GM12878 (cell line): ENCODE data around the gene ANAPC15. TPM values are rescaled to one million over a fixed set of nuclear protein-coding genes. Genes with fewer than 3 reads are reported as not detected.

Experiments used
- ASH2L ChIP-seq: fragments of 300-600, 200-600 bp; sonication (generic); IDR thresholded peaks from 2 replicates; pipeline ENCODE4 v1.6.1; 2017; ENCODE audit warnings: low read depth, mild to moderate bottlenecking, borderline replicate concordance
- BMI1 ChIP-seq: fragments of 450-650 bp; IDR thresholded peaks from 2 replicates; pipeline ENCODE4 v1.6.1; 2016; ENCODE audit warnings: mild to moderate bottlenecking, moderate library complexity, borderline replicate concordance
- CBX3 ChIP-seq: fragments of 200-600 bp; sonication (generic); IDR thresholded peaks from 2 replicates; pipeline ENCODE4 v1.6.1; 2016; ENCODE audit warnings: low read depth, borderline replicate concordance
- DPF2 ChIP-seq: fragments of 450-650 bp; IDR thresholded peaks from 2 replicates; pipeline ENCODE4 v1.6.1; 2017; ENCODE audit warnings: mild to moderate bottlenecking
- EED ChIP-seq: sonication (generic); IDR thresholded peaks from 2 replicates; pipeline ENCODE4 v1.6.1; 2016; ENCODE audit warnings: antibody characterized with exemption, low read depth
- HCFC1 ChIP-seq: fragments of 150-350 bp; IDR thresholded peaks from 2 replicates; pipeline ENCODE4 v1.6.1; 2014; ENCODE audit warnings: low read length
- IRF3 ChIP-seq: fragments of 450-650 bp; IDR thresholded peaks from 2 replicates; pipeline ENCODE4 v1.6.1; 2014; ENCODE audit warnings: mild to moderate bottlenecking
- LARP7 ChIP-seq: fragments of 450-650 bp; IDR thresholded peaks from 2 replicates; pipeline ENCODE4 v1.6.1; 2017; ENCODE audit warnings: mild to moderate bottlenecking
- NFIC ChIP-seq: IDR thresholded peaks from 2 replicates; pipeline ENCODE4 v1.6.1; 2012; ENCODE audit warnings: low read depth, mild to moderate bottlenecking, inconsistent platforms, low read length, moderate library complexity
- NR2C2 ChIP-seq: IDR thresholded peaks from 2 replicates; pipeline ENCODE4 v1.6.1; 2011; ENCODE audit warnings: borderline replicate concordance, low read depth; ENCODE audit not compliant: control insufficient read depth, insufficient read length
- NR2F1 ChIP-seq: fragments of 450-650 bp; conservative IDR thresholded peaks from 2 replicates; pipeline ENCODE4 v1.6.1; 2017; ENCODE audit warnings: mild to moderate bottlenecking
- PML ChIP-seq: IDR thresholded peaks from 2 replicates; pipeline ENCODE4 v1.6.1; 2012; ENCODE audit warnings: low read length, inconsistent platforms
- SP1 ChIP-seq: IDR thresholded peaks from one replicate; pipeline ENCODE4 v1.6.1; 2011; ENCODE audit warnings: low read depth, low read length
- YY1 ChIP-seq: IDR thresholded peaks from 2 replicates; pipeline ENCODE4 v1.6.1; 2011; ENCODE audit warnings: low read depth, mild to moderate bottlenecking, low read length
- ZNF622 ChIP-seq: fragments of 450-650 bp; IDR thresholded peaks from 2 replicates; pipeline ENCODE4 v1.6.1; 2017; ENCODE audit warnings: mild to moderate bottlenecking, inconsistent platforms
- ZSCAN29 ChIP-seq: fragments of 450-650 bp; IDR thresholded peaks from 2 replicates; pipeline ENCODE4 v1.6.1; 2017; ENCODE audit warnings: mild to moderate bottlenecking, moderate library complexity
- polyA plus RNA-seq, 11 experiments: library from polyadenylated mRNA; depleted of rRNA in 4 of 11; unstranded in 6 of 11; stranded (reverse) in 5 of 11; fragments of >200 nt; fragmentation: Nextera tagmentation in 4 of 11; fragmentation: Illumina TruSeq in 1 of 11; extraction: Ambion mirVana in 4 of 11; extraction: Trizol in 1 of 11; gene quantifications; 1 replicate in 1 of 11; 2 replicates in 10 of 11; pipeline versions ENCODE4 v1.2.1 to v1.2.3, GENCODE V29; 2011 to 2016; ENCODE audit warnings: inconsistent platforms in 2 of 11, missing spikeins in 2 of 11, low read depth in 1 of 11
- total RNA-seq, 4 experiments: library from RNA; depleted of rRNA in 3 of 4; stranded (reverse); fragments of >200 nt in 3 of 4; fragmentation: Illumina TruSeq in 1 of 4; extraction: Trizol in 1 of 4; gene quantifications; 2 replicates each; pipeline versions ENCODE4 v1.2.1 to v1.2.3, GENCODE V29; 2013 to 2021
- TF ChIP-seq, protein P1 (sequence below): fragments of 450-650 bp; IDR thresholded peaks from 2 replicates; pipeline ENCODE4 v1.6.1; 2017; ENCODE audit warnings: low read depth, mild to moderate bottlenecking, moderate library complexity
- TF ChIP-seq, protein P2 (sequence below): fragments of 450-650 bp; IDR thresholded peaks from 2 replicates; pipeline ENCODE4 v1.6.1; 2016; ENCODE audit warnings: mild to moderate bottlenecking, moderate library complexity, borderline replicate concordance
- TF ChIP-seq, protein P3 (sequence below): fragments of 450-650 bp; formaldehyde crosslinking; IDR thresholded peaks from 2 replicates; pipeline ENCODE4 v1.4.0; 2020; ENCODE audit warnings: mild to moderate bottlenecking, moderate library complexity

Gene ANAPC15
- total and polyA plus RNA-seq, 10 of the 15 experiments (the other 5 are each of a cell fraction or from before 2014, with no cell fraction given), result 83.4 to 372 (median 103) TPM

GRCh38 chr11:72112143-72112977, at the start of gene ANAPC15 (continued):
- TF ChIP-seq, protein P1, sequence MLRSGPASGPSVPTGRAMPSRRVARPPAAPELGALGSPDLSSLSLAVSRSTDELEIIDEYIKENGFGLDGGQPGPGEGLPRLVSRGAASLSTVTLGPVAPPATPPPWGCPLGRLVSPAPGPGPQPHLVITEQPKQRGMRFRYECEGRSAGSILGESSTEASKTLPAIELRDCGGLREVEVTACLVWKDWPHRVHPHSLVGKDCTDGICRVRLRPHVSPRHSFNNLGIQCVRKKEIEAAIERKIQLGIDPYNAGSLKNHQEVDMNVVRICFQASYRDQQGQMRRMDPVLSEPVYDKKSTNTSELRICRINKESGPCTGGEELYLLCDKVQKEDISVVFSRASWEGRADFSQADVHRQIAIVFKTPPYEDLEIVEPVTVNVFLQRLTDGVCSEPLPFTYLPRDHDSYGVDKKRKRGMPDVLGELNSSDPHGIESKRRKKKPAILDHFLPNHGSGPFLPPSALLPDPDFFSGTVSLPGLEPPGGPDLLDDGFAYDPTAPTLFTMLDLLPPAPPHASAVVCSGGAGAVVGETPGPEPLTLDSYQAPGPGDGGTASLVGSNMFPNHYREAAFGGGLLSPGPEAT, result peak; percentile 57; the same call in 1 of the 2 replicates
- TF ChIP-seq, protein P2, sequence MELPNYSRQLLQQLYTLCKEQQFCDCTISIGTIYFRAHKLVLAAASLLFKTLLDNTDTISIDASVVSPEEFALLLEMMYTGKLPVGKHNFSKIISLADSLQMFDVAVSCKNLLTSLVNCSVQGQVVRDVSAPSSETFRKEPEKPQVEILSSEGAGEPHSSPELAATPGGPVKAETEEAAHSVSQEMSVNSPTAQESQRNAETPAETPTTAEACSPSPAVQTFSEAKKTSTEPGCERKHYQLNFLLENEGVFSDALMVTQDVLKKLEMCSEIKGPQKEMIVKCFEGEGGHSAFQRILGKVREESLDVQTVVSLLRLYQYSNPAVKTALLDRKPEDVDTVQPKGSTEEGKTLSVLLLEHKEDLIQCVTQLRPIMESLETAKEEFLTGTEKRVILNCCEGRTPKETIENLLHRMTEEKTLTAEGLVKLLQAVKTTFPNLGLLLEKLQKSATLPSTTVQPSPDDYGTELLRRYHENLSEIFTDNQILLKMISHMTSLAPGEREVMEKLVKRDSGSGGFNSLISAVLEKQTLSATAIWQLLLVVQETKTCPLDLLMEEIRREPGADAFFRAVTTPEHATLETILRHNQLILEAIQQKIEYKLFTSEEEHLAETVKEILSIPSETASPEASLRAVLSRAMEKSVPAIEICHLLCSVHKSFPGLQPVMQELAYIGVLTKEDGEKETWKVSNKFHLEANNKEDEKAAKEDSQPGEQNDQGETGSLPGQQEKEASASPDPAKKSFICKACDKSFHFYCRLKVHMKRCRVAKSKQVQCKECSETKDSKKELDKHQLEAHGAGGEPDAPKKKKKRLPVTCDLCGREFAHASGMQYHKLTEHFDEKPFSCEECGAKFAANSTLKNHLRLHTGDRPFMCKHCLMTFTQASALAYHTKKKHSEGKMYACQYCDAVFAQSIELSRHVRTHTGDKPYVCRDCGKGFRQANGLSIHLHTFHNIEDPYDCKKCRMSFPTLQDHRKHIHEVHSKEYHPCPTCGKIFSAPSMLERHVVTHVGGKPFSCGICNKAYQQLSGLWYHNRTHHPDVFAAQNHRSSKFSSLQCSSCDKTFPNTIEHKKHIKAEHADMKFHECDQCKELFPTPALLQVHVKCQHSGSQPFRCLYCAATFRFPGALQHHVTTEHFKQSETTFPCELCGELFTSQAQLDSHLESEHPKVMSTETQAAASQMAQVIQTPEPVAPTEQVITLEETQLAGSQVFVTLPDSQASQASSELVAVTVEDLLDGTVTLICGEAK, result peak; percentile 98
- TF ChIP-seq ZNF622, result no peak
- TF ChIP-seq BMI1, result no peak
- TF ChIP-seq NR2C2, result peak; percentile 91
- TF ChIP-seq LARP7, result no peak
- no peak for TF ChIP-seq CBX3
- peak; percentile 79; the same call in 1 of the 2 replicates for TF ChIP-seq DPF2
- no peak for TF ChIP-seq NFIC
- TF ChIP-seq EED, result 0 out of 2 replicates have a peak, but pooled peaks have one; percentile 10
- TF ChIP-seq ASH2L, result peak; percentile 98
- TF ChIP-seq HCFC1, result peak; percentile 79
- TF ChIP-seq ZSCAN29, result no peak
- TF ChIP-seq NR2F1, result peak; percentile 89
- TF ChIP-seq YY1, result peak; percentile 80; the same call in 1 of the 2 replicates
- peak; percentile 96 for TF ChIP-seq PML
- TF ChIP-seq, protein P3, sequence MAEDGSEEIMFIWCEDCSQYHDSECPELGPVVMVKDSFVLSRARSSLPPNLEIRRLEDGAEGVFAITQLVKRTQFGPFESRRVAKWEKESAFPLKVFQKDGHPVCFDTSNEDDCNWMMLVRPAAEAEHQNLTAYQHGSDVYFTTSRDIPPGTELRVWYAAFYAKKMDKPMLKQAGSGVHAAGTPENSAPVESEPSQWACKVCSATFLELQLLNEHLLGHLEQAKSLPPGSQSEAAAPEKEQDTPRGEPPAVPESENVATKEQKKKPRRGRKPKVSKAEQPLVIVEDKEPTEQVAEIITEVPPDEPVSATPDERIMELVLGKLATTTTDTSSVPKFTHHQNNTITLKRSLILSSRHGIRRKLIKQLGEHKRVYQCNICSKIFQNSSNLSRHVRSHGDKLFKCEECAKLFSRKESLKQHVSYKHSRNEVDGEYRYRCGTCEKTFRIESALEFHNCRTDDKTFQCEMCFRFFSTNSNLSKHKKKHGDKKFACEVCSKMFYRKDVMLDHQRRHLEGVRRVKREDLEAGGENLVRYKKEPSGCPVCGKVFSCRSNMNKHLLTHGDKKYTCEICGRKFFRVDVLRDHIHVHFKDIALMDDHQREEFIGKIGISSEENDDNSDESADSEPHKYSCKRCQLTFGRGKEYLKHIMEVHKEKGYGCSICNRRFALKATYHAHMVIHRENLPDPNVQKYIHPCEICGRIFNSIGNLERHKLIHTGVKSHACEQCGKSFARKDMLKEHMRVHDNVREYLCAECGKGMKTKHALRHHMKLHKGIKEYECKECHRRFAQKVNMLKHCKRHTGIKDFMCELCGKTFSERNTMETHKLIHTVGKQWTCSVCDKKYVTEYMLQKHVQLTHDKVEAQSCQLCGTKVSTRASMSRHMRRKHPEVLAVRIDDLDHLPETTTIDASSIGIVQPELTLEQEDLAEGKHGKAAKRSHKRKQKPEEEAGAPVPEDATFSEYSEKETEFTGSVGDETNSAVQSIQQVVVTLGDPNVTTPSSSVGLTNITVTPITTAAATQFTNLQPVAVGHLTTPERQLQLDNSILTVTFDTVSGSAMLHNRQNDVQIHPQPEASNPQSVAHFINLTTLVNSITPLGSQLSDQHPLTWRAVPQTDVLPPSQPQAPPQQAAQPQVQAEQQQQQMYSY, result no peak
- TF ChIP-seq SP1, result peak; percentile 93
- TF ChIP-seq IRF3, result peak; percentile 67; the same call in 1 of the 2 replicates
